MM.1S (cell line): ENCODE results near the gene RNGTT.

Source experiments
- CTCF ChIP-seq: fragments of 300-600 bp; sonication (generic); IDR thresholded peaks from 2 replicates; pipeline ENCODE4 v1.5.1; 2016; ENCODE audit warnings: antibody characterized with exemption, low read length, mixed read lengths
- EZH2 ChIP-seq: fragments of 300-600 bp; sonication (generic); optimal IDR thresholded peaks from 2 replicates; pipeline ENCODE3; 2017; ENCODE audit warnings: low read depth, mild to moderate bottlenecking, antibody characterized with exemption, low read length, mixed read lengths
- EZH2phosphoT487 ChIP-seq: fragments of 300-600 bp; sonication (generic); IDR thresholded peaks from 2 replicates; pipeline ENCODE4 v1.6.1; 2018; ENCODE audit warnings: antibody characterized with exemption, low read length

GRCh38 chr6:88855541-88856147 is 107.8 kb downstream of the RNGTT start:
- TF ChIP-seq CTCF (no peak), EZH2 (no peak), EZH2phosphoT487 (no peak)
